HG03108 (cell line): ENCODE data around the gene EID1.
"Not testable (repeated sequence)": the region's sequence is repeated elsewhere in the genome, so short reads cannot be mapped to it uniquely, and the experiment has no call there.

Source experiments
- ATAC-seq: cut with Tn5 transposase; IDR thresholded peaks from one replicate; pipeline ENCODE4 v1.9.1; 2021; ENCODE audit warnings: moderate library complexity; ENCODE audit not compliant: unreplicated experiment

Gene EID1

GRCh38 chr15:48877630-48878595 lies at the start of gene EID1:
EID1 (plus strand) TSS chr15:48878134; CDS start chr15:48878177, 43 bp downstream.
- ATAC-seq: peak; percentile 96

- ATAC-seq: no peak
Measured at GRCh38 chr15:48828471-48828870, 49.5 kb upstream of the EID1 start.

GRCh38 chr15:48828906-48829305 lies 49.0 kb upstream of the EID1 start:
- ATAC-seq: no peak

GRCh38 chr15:48832648-48833047 lies 45.3 kb upstream of the EID1 start:
- ATAC-seq: no peak

- no peak for ATAC-seq
Measured at GRCh38 chr15:48833526-48834239, 44.3 kb upstream of the EID1 start.

GRCh38 chr15:48834756-48835155 lies 43.2 kb upstream of the EID1 start:
- ATAC-seq: no peak

GRCh38 chr15:48842501-48842900 lies 35.4 kb upstream of the EID1 start:
- ATAC-seq: no peak

- ATAC-seq: no peak
Measured at GRCh38 chr15:48845123-48845522, 32.8 kb upstream of the EID1 start.

- ATAC-seq: no peak
Measured at GRCh38 chr15:48850648-48851047, 27.3 kb upstream of the EID1 start.

GRCh38 chr15:48851956-48852355 lies 26.0 kb upstream of the EID1 start:
- no peak for ATAC-seq

- ATAC-seq: not testable (repeated sequence)
Measured at GRCh38 chr15:48854434-48854833, 23.5 kb upstream of the EID1 start.

GRCh38 chr15:48855501-48856440 lies 22.2 kb upstream of the EID1 start:
- ATAC-seq: no peak

GRCh38 chr15:48856942-48857341 lies 21.0 kb upstream of the EID1 start:
- no peak for ATAC-seq

- ATAC-seq: no peak
Measured at GRCh38 chr15:48858401-48858800, 19.5 kb upstream of the EID1 start.

GRCh38 chr15:48859426-48859825 lies 18.5 kb upstream of the EID1 start:
- ATAC-seq: no peak

- no peak for ATAC-seq
Measured at GRCh38 chr15:48861813-48862431, 16.0 kb upstream of the EID1 start.

- no peak for ATAC-seq
Measured at GRCh38 chr15:48862705-48863104, 15.2 kb upstream of the EID1 start.

GRCh38 chr15:48865370-48866079 lies 12.4 kb upstream of the EID1 start:
- no peak for ATAC-seq

GRCh38 chr15:48866141-48866563 lies 11.8 kb upstream of the EID1 start:
- no peak for ATAC-seq

- no peak for ATAC-seq
Measured at GRCh38 chr15:48868023-48868422, 9.9 kb upstream of the EID1 start.
